IMR-90 (cell line): ENCODE results near the gene ACOT4. TPM values are rescaled to one million over a fixed set of nuclear protein-coding genes. Genes with fewer than 3 reads are reported as not detected.
"Not testable (repeated sequence)": the region's sequence is repeated elsewhere in the genome, so short reads cannot be mapped to it uniquely, and the experiment has no call there.

ENCODE experiments used
- ATAC-seq: fragments of 200-7000 bp; cut with Tn5 transposase; 2 replicates; pipeline ENCODE4 v1.9.1; 2020; ENCODE audit warnings: low read depth, mild to moderate bottlenecking, moderate library complexity
- BruUV-seq: library from RNA; stranded (reverse); fragments of 400-500 nt; replicated peaks from 2 replicates; lab custom pipeline; 2021; lab: Mats Ljungman, UMichigan
- CTCF ChIA-PET: fragments of 300-600 bp; formaldehyde crosslinking; extraction: SDS; loops from one replicate; lab custom pipeline; 2021; ENCODE audit warnings: antibody characterized with exemption; lab: Yijun Ruan, JAX
- POLR2A ChIA-PET: fragments of 300-600 bp; sonication (Branson Sonifier 250); formaldehyde crosslinking; loops from one replicate; lab custom pipeline; 2022; ENCODE audit warnings: antibody characterized with exemption; ENCODE audit not compliant: unreplicated experiment; lab: Charles Lee
- DNase-seq: peaks from one replicate; pipeline ENCODE4 v3.0.0; 2013
- H2AFZ ChIP-seq: replicated peaks from 2 replicates; pipeline ENCODE3; 2013; ENCODE audit warnings: low read length, mild to moderate bottlenecking; ENCODE audit not compliant: poor library complexity
- H2AK5ac ChIP-seq: 2 replicates; pipeline ENCODE4 v1.6.1; 2013; ENCODE audit warnings: low read depth, low read length, inconsistent platforms
- H2AK9ac ChIP-seq: replicated peaks from 2 replicates; pipeline ENCODE3; 2013; ENCODE audit warnings: mild to moderate bottlenecking, low read depth, low read length, moderate library complexity; ENCODE audit not compliant: poor library complexity
- H2BK120ac ChIP-seq: 2 replicates; pipeline ENCODE4 v1.6.1; 2013; ENCODE audit warnings: low read depth, low read length, inconsistent platforms
- H2BK15ac ChIP-seq: 3 replicates; pipeline ENCODE4 v1.6.1; 2013; ENCODE audit warnings: low read depth, low read length, inconsistent platforms
- H2BK20ac ChIP-seq: 2 replicates; pipeline ENCODE4 v1.6.1; 2013; ENCODE audit warnings: low read depth, mild to moderate bottlenecking, inconsistent platforms, low read length, moderate library complexity
- H2BK5ac ChIP-seq: 2 replicates; pipeline ENCODE4 v1.6.1; 2013; ENCODE audit warnings: mild to moderate bottlenecking, low read depth, low read length, inconsistent platforms; ENCODE audit not compliant: poor library complexity, severe bottlenecking
- H3K14ac ChIP-seq: replicated peaks from 2 replicates; pipeline ENCODE4 v1.6.1; 2013; ENCODE audit warnings: low read depth, low read length, inconsistent platforms
- H3K18ac ChIP-seq: 2 replicates; pipeline ENCODE4 v1.6.1; 2013; ENCODE audit warnings: low read depth, low read length, control low read depth
- H3K23ac ChIP-seq: 2 replicates; pipeline ENCODE4 v1.6.1; 2013; ENCODE audit warnings: low read depth, low read length, inconsistent platforms
- H3K27ac ChIP-seq: 2 replicates; pipeline ENCODE4 v1.5.1; 2013; ENCODE audit warnings: mild to moderate bottlenecking, control low read depth, low read length; ENCODE audit not compliant: insufficient read depth
- H3K27me3 ChIP-seq: 2 replicates; pipeline ENCODE4 v1.6.1; 2013; ENCODE audit warnings: low read length; ENCODE audit not compliant: control insufficient read depth, insufficient read depth
- H3K36me3 ChIP-seq: 2 replicates; pipeline ENCODE4 v1.6.1; 2013; ENCODE audit warnings: low read length, mixed read lengths; ENCODE audit not compliant: control insufficient read depth, insufficient read depth
- H3K4ac ChIP-seq: 2 replicates; pipeline ENCODE4 v1.6.1; 2013; ENCODE audit warnings: low read depth, low read length, inconsistent platforms
- H3K4me1 ChIP-seq: 2 replicates; pipeline ENCODE4 v1.6.1; 2013; ENCODE audit warnings: low read length, mixed read lengths; ENCODE audit not compliant: control insufficient read depth, insufficient read depth
- H3K4me2 ChIP-seq: 2 replicates; pipeline ENCODE4 v1.6.1; 2013; ENCODE audit warnings: low read depth, mild to moderate bottlenecking, control low read depth, low read length, moderate library complexity
- H3K4me3 ChIP-seq: 2 replicates; pipeline ENCODE4 v1.5.1; 2013; ENCODE audit warnings: low read depth, mild to moderate bottlenecking, control low read depth, low read length, moderate library complexity; ENCODE audit not compliant: insufficient read depth
- H3K56ac ChIP-seq: 2 replicates; pipeline ENCODE4 v1.6.1; 2013; ENCODE audit warnings: low read length, inconsistent platforms; ENCODE audit not compliant: insufficient read depth; ENCODE audit errors: extremely low read depth
- H3K79me1 ChIP-seq, 2 experiments: 2 replicates each; pipeline ENCODE4 v1.6.1; 2013; ENCODE audit warnings: low read length in 2 of 2, inconsistent platforms in 1 of 2, low read depth in 1 of 2
- H3K9ac ChIP-seq: 2 replicates; pipeline ENCODE4 v1.6.1; 2013; ENCODE audit warnings: low read depth, low read length, control low read depth
- H3K9me1 ChIP-seq: 2 replicates; pipeline ENCODE4 v1.6.1; 2013; ENCODE audit warnings: low read length, inconsistent platforms; ENCODE audit not compliant: insufficient read depth
- H3K9me3 ChIP-seq: 2 replicates; pipeline ENCODE4 v1.6.1; 2013; ENCODE audit warnings: low read length; ENCODE audit not compliant: control insufficient read depth, insufficient read depth
- H4K20me1 ChIP-seq: 2 replicates; pipeline ENCODE4 v1.6.1; 2013; ENCODE audit warnings: low read length, inconsistent platforms; ENCODE audit not compliant: insufficient read depth
- H4K5ac ChIP-seq: 2 replicates; pipeline ENCODE4 v1.6.1; 2013; ENCODE audit warnings: mild to moderate bottlenecking, low read depth, low read length, control low read depth
- H4K8ac ChIP-seq, 2 experiments: 2 replicates each; pipeline ENCODE4 v1.6.1; 2013; ENCODE audit warnings: low read depth in 2 of 2, low read length in 2 of 2, control low read depth in 1 of 2, inconsistent platforms in 1 of 2
- H4K91ac ChIP-seq: 2 replicates; pipeline ENCODE4 v1.6.1; 2013; ENCODE audit warnings: low read depth, low read length, inconsistent platforms; ENCODE audit not compliant: insufficient read depth
- RAD21 ChIP-seq: IDR thresholded peaks from 2 replicates; pipeline ENCODE4 v1.6.1; 2012; ENCODE audit warnings: low read length, improper control_type of control experiment
- SMC3 ChIP-seq: fragments of 150-350 bp; IDR thresholded peaks from 2 replicates; pipeline ENCODE4 v1.6.1; 2016; ENCODE audit warnings: low read depth, mild to moderate bottlenecking, antibody characterized with exemption, low read length, moderate library complexity
- WGBS, 2 experiments: methylation state at CpG; one replicate each; pipeline versions ENCODE4 v1.1.5 to v1.1.7; 2013; ENCODE audit warnings: missing lambda C conversion rate in 2 of 2; ENCODE audit not compliant: insufficient read length in 1 of 2; ENCODE audit errors: extremely low coverage in 2 of 2; 5-methylcytosine and 5-hydroxymethylcytosine counted together
- dilution Hi-C: fragments of 300-500 bp; cut with HindIII; formaldehyde crosslinking; loops from one replicate; pipeline ENCODE4 v1.14.3; 2018; ENCODE audit warnings: low sequenced_read_pairs; ENCODE audit not compliant: unreplicated experiment
- in situ Hi-C: fragments of 300-500 bp; cut with MboI; formaldehyde crosslinking; loops from 3 replicates; pipeline ENCODE4 v1.14.3; 2019; ENCODE audit warnings: low sequenced_read_pairs, inconsistent platforms, mixed read lengths
- intact Hi-C: fragments of 100-400 bp; cut with micrococcal nuclease; formaldehyde crosslinking; loops from 2 replicates; pipeline ENCODE4 v1.10.0; 2022
- polyA plus RNA-seq, 3 experiments: library from polyadenylated mRNA; depleted of rRNA; stranded (reverse); fragments of >200 nt; gene quantifications; 2 replicates each; pipeline ENCODE4 v1.2.3, GENCODE V29; 2012; ENCODE audit warnings: low replicate concordance in 1 of 3
- total RNA-seq: library from RNA; depleted of rRNA; stranded (reverse); fragments of >200 nt; gene quantifications from 2 replicates; pipeline ENCODE4 v1.2.3, GENCODE V29; 2012
- TF ChIP-seq, protein P1 (sequence below): conservative IDR thresholded peaks from 2 replicates; pipeline ENCODE4 v1.5.1; 2012; ENCODE audit warnings: mild to moderate bottlenecking, low read depth, low read length, improper control_type of control experiment

ACOT4 gene
- total and polyA plus RNA-seq, 2 of the 4 experiments (the other 2 are of a cell fraction) = 0.22 to 0.54 TPM

DNA sequence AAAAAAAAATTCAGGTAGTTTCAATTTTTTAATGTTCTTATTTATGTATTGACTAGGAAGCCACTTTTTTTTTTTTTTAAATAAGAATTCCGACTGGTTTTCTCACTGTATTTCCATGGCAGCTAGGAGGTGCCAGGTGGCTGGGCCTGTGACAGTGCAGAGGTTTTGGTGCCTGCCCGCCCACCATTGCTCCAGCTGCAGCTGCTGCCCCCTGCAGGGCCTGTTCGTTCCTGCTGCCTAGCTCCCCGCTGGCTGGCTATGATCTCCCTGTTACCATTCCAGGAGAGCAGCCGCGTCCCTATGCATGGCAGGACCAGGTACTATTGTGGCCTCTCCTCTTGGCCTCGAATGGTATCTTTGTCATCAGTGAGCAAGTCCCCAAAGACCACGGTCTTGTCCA is 20.8 kb upstream of the ACOT4 start:
- H3K4ac ChIP-seq, H3K9me1 ChIP-seq, H3K4me2 ChIP-seq, intact Hi-C loops, H2AK5ac ChIP-seq, H4K20me1 ChIP-seq, H3K9me3 ChIP-seq, H4K91ac ChIP-seq, H3K23ac ChIP-seq, H2BK15ac ChIP-seq, H3K36me3 ChIP-seq, H2AK9ac ChIP-seq, H3K27me3 ChIP-seq, H4K8ac ChIP-seq, H2BK5ac ChIP-seq, H2BK20ac ChIP-seq, H3K9ac ChIP-seq, H2AFZ ChIP-seq, H4K5ac ChIP-seq, H3K27ac ChIP-seq, H3K14ac ChIP-seq, dilution Hi-C loops, BruUV-seq, H2BK120ac ChIP-seq, POLR2A ChIA-PET, H3K4me3 ChIP-seq, in situ Hi-C loops, H3K18ac ChIP-seq, H3K4me1 ChIP-seq, H3K56ac ChIP-seq: not testable (repeated sequence)
- WGBS, 2 experiments = 71% methylated on average over 3 of the region's 8 CpGs; no CpG with 5 or more reads in 1 of the 2 experiments
- ATAC-seq = peak; percentile 45
- peak; percentile 15 for DNase-seq
- CTCF ChIA-PET = interaction anchor here (0.7 to 1.5 kb wide), 2 partner anchors 62 to 173 kb away, joined by 3 to 5 read pairs; no protein-coding TSS in a partner anchor
- peak; percentile 20; the same call in 1 of the 2 replicates for TF ChIP-seq RAD21
- TF ChIP-seq, protein P1, sequence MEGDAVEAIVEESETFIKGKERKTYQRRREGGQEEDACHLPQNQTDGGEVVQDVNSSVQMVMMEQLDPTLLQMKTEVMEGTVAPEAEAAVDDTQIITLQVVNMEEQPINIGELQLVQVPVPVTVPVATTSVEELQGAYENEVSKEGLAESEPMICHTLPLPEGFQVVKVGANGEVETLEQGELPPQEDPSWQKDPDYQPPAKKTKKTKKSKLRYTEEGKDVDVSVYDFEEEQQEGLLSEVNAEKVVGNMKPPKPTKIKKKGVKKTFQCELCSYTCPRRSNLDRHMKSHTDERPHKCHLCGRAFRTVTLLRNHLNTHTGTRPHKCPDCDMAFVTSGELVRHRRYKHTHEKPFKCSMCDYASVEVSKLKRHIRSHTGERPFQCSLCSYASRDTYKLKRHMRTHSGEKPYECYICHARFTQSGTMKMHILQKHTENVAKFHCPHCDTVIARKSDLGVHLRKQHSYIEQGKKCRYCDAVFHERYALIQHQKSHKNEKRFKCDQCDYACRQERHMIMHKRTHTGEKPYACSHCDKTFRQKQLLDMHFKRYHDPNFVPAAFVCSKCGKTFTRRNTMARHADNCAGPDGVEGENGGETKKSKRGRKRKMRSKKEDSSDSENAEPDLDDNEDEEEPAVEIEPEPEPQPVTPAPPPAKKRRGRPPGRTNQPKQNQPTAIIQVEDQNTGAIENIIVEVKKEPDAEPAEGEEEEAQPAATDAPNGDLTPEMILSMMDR = peak; percentile 46
- 0 out of 2 replicates have a peak, but pooled peaks have one; percentile 16 for TF ChIP-seq SMC3
- peaks cover 15 to 29% of the 10 kb centered on the region in 2 experiments for H3K79me1 ChIP-seq

DNA sequence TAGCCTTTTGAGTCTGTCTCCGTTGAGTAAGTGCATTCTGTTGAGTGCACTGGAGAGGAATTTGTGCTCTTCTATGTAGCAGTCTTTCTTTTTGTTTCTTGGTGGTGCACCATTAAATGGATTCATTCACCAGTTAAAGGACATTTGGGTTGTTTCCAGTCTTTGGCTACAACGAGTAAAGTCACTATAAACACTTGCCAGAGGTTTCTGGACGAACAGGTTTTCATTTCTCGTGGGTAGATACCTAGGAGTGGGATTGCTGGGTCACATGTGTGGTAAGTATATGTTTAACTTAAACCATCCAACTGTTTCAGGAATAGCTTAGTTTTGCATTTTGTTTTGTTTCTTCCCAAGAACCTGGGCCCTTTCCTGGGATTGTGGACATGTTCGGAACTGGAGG is 18.6 kb upstream of the ACOT4 start:
- DNase-seq, H3K14ac ChIP-seq, H3K4ac ChIP-seq, H3K27me3 ChIP-seq, dilution Hi-C loops, H3K56ac ChIP-seq, H3K4me1 ChIP-seq, BruUV-seq, H3K9me3 ChIP-seq, H3K27ac ChIP-seq, in situ Hi-C loops, H4K5ac ChIP-seq, H4K8ac ChIP-seq, H4K91ac ChIP-seq, H3K23ac ChIP-seq, H3K36me3 ChIP-seq, H2BK20ac ChIP-seq, H3K4me2 ChIP-seq, H3K18ac ChIP-seq, H2AFZ ChIP-seq, intact Hi-C loops, H2AK9ac ChIP-seq, H4K20me1 ChIP-seq, CTCF ChIA-PET, H2BK5ac ChIP-seq, H2BK120ac ChIP-seq, ATAC-seq, H2AK5ac ChIP-seq, POLR2A ChIA-PET, H3K9me1 ChIP-seq, H3K4me3 ChIP-seq, H2BK15ac ChIP-seq, H3K9ac ChIP-seq: not testable (repeated sequence)
- WGBS, 2 experiments = 60% methylated on average over 1 of the region's 5 CpGs; no CpG with 5 or more reads in 1 of the 2 experiments
- peaks cover 7 to 17% of the 10 kb centered on the region in 2 experiments; a peak in 3 of 4 replicates for H3K79me1 ChIP-seq
